NAMALWA (cell line): ENCODE data around the gene WBP1.
A peak's percentile ranks its signal among the peaks of the same experiment; 100 is the strongest.

Experiments
- DNase-seq: peaks from one replicate; pipeline ENCODE4 v3.0.0-alpha.2; 2015; ENCODE audit warnings: low spot score

WBP1 gene

DNA sequence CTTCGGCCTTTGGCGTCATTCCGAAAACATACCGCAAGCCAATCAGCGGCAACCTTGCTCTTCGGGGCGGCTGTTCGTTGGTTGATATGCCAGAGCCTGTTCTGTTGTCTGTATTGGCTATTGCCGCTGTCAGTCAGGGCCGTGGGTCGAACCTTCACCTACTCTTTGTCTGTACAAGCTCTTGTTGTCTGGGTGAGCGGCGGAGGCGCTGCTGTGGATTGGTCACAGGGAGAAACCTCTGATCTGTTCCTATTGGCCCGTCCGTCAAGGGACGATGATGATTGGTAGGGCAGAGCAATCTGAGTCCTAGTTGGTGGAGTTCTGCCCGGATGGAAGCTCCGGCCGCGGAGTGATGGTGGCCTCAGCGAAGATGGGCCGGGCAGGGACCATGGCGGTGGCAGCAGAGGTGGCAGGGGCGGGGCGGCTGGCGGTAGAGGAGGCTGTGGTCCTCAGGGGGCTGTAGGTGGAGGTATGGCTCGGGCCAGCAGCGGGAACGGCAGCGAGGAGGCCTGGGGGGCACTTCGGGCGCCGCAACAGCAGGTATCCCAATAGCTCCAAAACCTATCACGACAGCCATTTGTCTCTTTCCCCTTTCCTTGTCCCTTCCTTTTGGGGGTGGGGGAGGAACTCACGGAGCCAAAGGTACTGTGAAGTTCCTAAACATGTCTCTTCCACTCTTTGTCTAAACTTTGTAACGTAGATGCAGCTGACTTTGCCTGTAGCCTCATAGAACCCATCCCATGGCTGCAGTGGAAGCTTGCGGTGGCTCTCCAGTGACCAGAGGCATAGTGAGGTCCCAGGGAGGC lies at the start of gene WBP1:
Gene WBP1 (plus strand): TSS at position 307 of the 806 bp plus-strand sequence. CDS start 165 bp downstream, at position 472.
- DNase-seq, result peak; percentile 100

GRCh38 chr2:74413001-74413698 lies 45.1 kb upstream of the WBP1 start:
- DNase-seq, result no peak

- no peak for DNase-seq
Observed at GRCh38 chr2:74414441-74414840, 43.8 kb upstream of the WBP1 start.

GRCh38 chr2:74414881-74415761 lies 43.1 kb upstream of the WBP1 start:
- no peak for DNase-seq

DNA sequence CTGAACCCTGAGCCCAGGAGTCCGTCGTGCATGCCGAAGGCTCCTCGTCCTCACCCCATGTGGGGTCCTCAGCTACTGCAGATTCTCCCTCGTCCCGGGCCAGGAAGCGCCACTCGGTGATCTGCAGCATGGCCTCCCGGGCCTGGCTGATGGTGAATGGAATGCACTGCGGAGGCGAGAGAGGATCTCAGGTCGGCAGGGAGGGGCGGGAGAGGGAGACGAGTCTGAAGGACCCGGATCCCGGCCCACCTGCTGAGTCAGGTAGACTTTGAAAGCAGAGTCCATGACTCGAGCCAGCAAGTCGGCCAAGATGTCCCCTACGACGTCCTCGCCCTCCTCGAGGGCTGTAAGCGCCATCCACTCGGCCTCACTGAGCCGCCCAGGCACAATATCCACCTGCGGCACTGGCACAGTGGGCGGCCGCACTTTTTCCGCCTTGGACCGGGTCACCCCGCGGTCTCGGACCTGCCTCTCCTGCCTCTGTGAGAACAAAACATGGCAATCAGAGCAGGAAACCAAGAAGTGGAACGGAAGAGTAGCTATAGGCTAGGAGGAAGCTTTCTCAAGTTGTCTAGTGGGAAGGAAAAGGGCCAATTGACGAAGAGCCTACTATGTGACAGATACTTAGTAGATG lies 42.4 kb upstream of the WBP1 start:
- no peak for DNase-seq

DNA sequence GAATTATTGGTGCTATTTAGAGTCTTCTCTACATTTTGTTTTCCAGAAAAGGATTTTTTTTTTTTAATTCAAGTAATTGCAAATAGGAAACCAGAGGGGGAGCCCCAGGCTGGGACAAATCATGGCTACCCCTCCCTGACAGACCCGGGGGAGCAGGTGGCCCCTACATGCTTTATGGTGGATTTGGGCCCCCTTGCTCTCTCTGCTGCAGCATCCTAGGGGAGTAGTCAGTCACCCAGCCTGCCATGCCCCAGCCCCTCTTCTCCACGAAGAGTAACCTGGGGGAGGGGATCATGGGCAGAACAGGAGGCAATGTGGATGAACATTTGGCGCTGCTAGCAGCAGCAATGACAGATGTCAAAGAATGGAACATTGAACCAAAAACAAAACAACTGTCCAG lies 41.5 kb upstream of the WBP1 start:
- DNase-seq, result peak; percentile 27

- no peak for DNase-seq
Observed at GRCh38 chr2:74417197-74417596, 41.0 kb upstream of the WBP1 start.

DNA sequence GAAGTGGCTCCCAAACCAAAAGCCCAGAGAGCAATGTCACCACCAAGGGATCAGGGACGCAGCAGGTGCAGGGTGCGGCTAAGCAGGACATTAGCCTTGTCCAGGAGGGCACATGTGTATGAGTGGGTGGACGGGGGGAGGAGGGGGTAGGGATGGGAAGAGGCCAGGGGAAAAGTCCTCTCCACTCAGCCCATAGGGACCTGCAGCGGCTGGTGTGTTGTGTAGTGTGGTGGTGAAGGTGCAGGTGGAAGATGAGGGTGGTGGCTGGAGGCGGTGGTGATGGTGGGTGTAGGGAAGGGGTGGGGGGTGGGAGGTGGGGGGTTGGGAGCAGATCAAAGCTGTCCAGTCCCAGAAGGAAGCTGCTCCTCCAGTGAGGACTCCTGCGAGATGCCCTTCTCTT lies 40.5 kb upstream of the WBP1 start:
- DNase-seq, result no peak

DNA sequence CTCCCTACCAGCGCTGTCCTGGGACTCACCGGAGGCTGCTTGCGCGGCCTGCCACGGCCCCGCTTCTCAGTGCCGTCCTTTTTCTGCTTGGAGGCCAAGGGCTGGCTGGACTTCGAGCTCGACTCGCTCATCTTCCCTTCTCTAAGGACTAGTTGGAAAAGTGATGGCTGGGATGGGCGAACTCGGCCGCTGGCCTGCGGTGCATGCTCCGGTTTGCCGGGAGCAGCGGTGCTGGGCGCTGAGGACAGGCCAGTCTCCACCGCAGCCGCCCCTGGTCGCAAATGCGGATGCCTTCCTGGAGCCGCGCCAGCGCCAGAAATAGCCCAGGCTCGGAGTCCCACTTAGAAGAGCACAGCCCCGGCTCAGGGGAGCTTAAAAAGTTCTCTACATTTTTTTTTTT lies 39.9 kb upstream of the WBP1 start:
- no peak for DNase-seq

- DNase-seq, result peak; percentile 28
Observed at GRCh38 chr2:74419345-74419744, 38.9 kb upstream of the WBP1 start.

DNA sequence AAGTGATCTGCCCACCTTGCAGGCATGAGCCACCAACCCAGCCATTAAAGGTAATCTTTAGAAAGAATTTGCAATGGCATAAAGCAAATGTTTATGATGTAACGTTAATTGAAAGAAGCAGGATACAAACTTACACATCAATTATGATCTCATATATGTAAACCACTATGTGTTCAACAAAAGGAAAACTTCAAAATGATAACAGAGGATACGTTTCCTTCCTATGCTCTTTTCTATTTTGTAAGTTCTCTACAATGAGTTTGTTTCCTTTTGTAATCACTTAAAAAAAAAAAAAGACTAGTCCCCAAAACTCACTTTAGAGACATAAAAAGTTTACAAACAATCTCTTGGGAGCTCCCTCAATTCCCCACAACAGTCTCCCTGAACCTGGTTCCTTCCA lies 38.2 kb upstream of the WBP1 start:
- no peak for DNase-seq

DNA sequence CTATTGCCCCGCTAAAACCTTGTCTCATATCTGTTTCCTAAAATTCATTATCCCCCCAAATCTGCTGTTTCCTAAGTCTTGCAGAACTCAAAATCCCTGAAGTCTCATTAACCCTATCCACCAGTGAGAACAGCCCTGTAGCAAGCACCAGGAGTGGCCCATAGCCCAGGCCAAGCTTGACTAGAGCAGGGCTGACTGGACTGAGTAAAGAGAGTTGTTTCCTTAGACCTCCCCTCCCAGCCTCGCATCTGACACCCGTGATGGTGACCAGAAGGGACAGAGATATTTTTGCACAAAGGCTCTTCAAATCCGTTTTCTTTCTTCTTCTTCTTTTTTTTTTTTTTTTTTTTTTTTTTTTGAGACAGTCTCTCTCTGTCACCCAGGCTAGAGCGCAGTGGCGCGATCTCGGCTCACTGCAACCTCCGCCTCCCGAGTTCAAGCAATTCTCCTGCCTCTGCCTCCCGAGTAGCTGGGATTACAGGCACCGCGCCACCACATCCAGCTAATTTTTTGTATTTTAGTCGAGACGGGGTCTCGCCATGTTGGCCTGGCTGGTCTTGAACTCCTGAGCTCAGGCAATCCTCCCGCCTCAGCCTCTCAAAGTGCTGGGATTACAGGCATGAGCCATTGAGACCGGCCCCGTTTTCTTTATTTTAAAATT lies 37.7 kb upstream of the WBP1 start:
- peak; percentile 21 for DNase-seq

DNA sequence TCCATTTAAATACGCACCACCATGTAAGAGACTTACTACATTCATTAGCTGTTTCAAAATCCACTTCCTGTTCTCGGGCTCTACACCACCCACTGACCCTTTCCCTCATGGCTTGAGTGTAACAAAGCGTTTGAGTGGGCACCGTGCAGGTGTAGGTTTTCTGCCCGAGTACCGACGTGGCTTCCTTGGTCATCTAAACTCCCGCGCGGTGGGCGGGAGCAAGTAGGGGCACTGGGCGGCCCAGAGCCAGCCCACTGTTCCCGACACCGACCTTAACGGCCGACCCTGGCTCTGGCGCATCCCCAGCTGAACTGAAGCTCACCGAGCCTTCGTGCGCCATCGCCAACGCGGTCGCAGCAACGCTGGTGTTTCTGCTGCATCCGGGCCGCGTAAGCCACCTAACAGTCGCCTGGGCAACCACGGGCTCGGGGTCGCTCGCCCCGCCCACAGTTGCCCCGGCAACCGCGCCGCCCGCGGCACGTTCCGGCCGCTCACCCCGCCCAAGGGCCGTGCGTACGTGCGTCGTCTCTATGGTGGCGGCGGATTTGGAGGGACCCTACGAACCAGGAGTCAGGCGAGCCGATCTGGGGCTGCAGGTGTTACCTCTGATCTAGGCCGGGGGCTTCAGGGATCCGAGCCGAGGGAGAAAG lies 36.9 kb upstream of the WBP1 start, which contains the start of the genes C2orf81 and WDR54:
Gene C2orf81 (minus strand): TSS at position 399 of the 650 bp plus-strand sequence. CDS start 59 bp downstream, at position 340.
Gene WDR54 (plus strand): TSS at position 510 of the 650 bp plus-strand sequence. CDS start 424 bp downstream, outside the sequence.
- peak; percentile 96 for DNase-seq

DNA sequence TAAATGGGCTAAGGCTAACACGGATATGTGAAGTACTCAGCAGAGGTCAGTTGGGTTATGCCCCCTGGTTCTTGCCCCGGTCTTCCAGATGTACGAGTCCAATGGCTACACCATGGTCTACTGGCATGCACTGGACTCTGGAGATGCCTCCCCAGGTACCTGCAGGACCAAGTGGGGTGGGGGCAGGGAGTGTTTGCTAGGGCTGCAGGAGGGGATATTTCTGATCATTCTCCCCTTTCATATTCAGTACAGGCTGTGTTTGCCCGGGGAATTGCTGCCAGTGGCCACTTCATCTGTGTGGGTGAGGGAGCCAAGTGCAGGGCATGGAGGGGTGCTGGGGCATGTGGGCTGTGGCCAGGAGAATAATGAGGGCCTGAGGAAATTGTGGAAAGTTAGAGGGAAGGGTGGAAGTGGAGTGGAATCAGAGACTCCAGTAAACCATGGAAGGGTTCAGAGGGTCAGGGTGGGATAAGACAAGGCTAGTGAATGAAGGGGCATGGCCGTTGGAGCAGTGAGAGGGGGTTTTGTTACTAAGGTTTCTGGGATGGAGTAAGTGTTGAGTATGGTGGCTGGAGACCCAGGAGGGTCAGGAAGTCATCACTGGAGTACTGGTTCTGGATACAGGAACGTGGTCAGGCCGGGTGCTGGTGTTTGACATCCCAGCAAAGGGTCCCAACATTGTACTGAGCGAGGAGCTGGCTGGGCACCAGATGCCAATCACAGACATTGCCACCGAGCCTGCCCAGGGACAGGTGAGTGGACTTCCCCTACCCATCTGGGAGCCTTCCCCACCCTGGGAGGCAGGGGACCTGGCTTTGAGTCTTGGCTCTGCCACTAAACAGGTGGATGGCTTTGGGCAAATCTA lies 34.8 kb upstream of the WBP1 start:
- no peak for DNase-seq

DNA sequence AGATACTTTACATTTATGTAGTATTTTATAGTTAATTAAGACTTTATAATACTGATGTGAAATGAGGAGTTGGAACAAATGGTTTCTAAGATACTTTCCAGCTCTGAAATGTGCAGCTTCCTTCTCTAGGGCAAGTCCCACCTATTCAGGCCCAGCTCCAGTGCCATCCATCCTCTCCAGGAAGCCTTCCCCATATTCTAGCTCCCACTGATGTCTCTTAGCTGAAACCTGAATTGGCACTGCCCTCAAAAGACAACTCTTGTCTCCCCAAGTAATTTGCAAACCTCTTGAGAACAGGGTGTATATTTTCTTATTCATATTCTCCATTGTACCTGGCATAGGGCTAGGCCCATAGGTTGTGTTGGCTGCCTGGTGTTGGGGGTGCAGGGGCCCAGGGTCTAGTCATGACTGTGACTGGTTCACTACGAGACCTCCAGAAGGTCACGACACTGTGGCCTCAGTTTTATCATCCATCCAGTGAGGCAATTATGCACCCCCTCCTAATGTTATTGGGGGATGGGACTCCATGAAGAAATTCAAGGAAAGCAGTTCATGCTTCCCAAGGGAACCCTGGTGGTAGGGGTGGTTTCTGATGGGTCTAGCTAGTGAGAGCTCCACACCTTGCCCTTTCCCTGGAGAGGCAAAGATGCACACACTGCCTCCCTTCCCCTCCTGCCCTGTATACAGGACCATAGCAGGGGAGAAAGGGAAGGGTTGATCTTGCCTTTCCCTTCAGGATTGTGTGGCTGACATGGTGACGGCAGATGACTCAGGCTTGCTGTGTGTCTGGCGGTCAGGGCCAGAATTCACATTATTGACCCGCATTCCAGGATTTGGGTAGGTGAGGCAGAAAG lies 33.9 kb upstream of the WBP1 start:
- DNase-seq, result no peak

DNA sequence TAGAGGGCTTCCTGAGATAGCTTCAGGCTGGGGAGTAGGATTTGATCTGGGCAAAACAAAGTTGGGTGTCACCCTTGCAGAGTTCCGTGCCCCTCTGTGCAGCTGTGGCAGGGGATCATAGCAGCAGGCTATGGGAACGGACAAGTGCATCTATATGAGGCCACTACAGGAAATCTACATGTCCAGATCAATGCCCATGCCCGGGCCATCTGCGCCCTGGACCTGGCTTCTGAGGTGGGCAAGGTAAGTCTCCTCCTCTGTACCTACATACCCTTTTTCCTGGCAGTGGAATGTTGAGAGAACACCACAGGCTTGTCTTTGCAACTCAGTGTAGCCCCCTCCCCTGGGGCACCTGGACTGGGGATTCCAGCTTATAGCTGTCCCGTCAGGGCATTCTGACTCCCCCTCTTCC lies 33.2 kb upstream of the WBP1 start:
- no peak for DNase-seq

DNA sequence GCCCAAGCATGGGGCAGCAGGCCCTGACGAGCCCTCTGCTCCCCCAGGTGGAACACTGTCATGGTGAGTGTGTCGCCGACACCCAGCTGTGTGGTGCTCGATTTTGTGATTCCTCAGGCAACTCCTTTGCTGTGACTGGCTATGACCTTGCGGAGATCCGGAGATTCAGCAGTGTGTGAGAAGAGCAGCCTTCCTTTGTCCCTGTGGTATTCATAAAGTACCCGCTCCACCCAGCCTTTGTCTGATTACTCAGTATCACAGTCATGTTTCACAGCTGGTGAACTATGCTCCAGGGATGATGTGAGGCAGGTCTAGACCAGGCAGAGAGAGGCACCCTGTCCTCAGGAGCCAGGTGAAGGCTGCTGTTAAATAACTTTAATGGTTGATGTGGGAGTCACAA lies 32.7 kb upstream of the WBP1 start:
- no peak for DNase-seq

DNA sequence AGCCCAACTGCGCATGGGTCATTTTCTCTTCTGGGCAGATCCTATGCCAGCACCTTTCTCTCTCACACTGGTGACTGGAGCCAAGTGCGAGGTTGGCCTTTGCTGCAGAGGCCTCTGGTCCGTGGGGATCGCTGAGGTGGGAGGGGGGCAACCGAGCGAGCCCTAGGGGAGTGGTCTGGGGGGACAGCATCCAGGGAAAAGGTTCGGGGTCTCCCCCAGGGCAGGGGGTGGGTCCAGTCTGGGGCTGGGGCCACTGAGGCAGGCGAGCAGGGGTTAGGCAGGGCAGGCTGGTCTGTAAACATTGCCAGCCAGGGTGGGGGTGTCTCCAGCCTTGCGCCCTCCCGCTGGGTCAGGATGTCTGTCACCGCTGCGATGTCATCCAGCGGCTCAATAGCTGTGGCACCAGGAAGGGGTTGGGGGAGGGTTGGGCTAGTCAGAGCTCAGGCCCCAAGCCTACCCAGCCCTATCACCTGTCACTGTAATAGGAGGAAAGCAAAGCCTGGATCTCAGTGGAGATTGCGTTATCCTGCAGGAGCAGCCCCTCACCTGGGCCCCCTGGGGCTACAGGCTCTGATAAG lies 32.0 kb upstream of the WBP1 start:
- no peak for DNase-seq
